NCI-H2081 treated with DMSO at 0.1 percent for 48 hours (cell line): ENCODE results near the gene CACNG5.
A peak's percentile ranks its signal among the peaks of the same experiment; 100 is the strongest.

Source experiments
- DNase-seq: peaks from one replicate; lab custom pipeline; 2025; lab: John Stamatoyannopoulos, UW

The CACNG5 gene

GRCh38 chr17:66906321-66907278 is 71.7 kb downstream of the CACNG5 start:
- DNase-seq, result peak; percentile 78

GRCh38 chr17:66909804-66910373 is 75.0 kb downstream of the CACNG5 start:
- DNase-seq, result no peak

GRCh38 chr17:66910651-66911285 is 75.9 kb downstream of the CACNG5 start:
- no peak for DNase-seq

GRCh38 chr17:66915204-66915611 is 80.3 kb downstream of the CACNG5 start:
- no peak for DNase-seq

- no peak for DNase-seq
Observed at GRCh38 chr17:66915792-66916191, 80.9 kb downstream of the CACNG5 start.

- no peak for DNase-seq
Observed at GRCh38 chr17:66916946-66917345, 82.0 kb downstream of the CACNG5 start.

- DNase-seq, result no peak
Observed at GRCh38 chr17:66918896-66919295, 84.0 kb downstream of the CACNG5 start.

- no peak for DNase-seq
Observed at GRCh38 chr17:66920435-66920834, 85.5 kb downstream of the CACNG5 start.

- no peak for DNase-seq
Observed at GRCh38 chr17:66920950-66921349, 86.0 kb downstream of the CACNG5 start.

GRCh38 chr17:66923886-66924285 is 89.0 kb downstream of the CACNG5 start:
- DNase-seq, result no peak

GRCh38 chr17:66925811-66926500 is 91.0 kb downstream of the CACNG5 start:
- peak; percentile 68 for DNase-seq

GRCh38 chr17:66928949-66929348 is 94.0 kb downstream of the CACNG5 start:
- no peak for DNase-seq

GRCh38 chr17:66929591-66929990 is 94.7 kb downstream of the CACNG5 start:
- DNase-seq, result no peak

GRCh38 chr17:66930933-66931332 is 96.0 kb downstream of the CACNG5 start:
- DNase-seq, result no peak

GRCh38 chr17:66932311-66932710 is 97.4 kb downstream of the CACNG5 start:
- no peak for DNase-seq

GRCh38 chr17:66934040-66934439 is 99.1 kb downstream of the CACNG5 start:
- no peak for DNase-seq
